GM12891 (cell line): ENCODE data around the gene DNAJC17.
A peak's percentile ranks its signal among the peaks of the same experiment; 100 is the strongest.

Source experiments
- DNase-seq: peaks from one replicate; pipeline ENCODE4 v3.0.0; 2011; ENCODE audit warnings: low spot score; ENCODE audit not compliant: insufficient read length
- FAIRE-seq: peaks from 2 replicates; lab custom pipeline; 2011; peaks lifted over from hg19 to GRCh38; lab: Jason Lieb, UNC
- PAX5 ChIP-seq: IDR thresholded peaks from 2 replicates; pipeline ENCODE4 v1.6.1; 2011; ENCODE audit warnings: low read length, moderate library complexity, mild to moderate bottlenecking; ENCODE audit not compliant: insufficient read depth, severe bottlenecking
- POLR2A ChIP-seq: IDR thresholded peaks from 2 replicates; pipeline ENCODE4 v1.6.1; 2011; ENCODE audit warnings: low read depth, low read length, control low read depth
- POLR2AphosphoS5 ChIP-seq: IDR thresholded peaks from 2 replicates; pipeline ENCODE4 v1.6.1; 2011; ENCODE audit warnings: low read depth, low read length, control low read depth
- POU2F2 ChIP-seq: IDR thresholded peaks from 2 replicates; pipeline ENCODE4 v1.6.1; 2011; ENCODE audit warnings: low read depth, mild to moderate bottlenecking, control low read depth, low read length, moderate library complexity
- SPI1 ChIP-seq: IDR thresholded peaks from 2 replicates; pipeline ENCODE4 v1.6.1; 2011; ENCODE audit warnings: low read depth, low read length, control low read depth
- TAF1 ChIP-seq: IDR thresholded peaks from 2 replicates; pipeline ENCODE4 v1.6.1; 2011; ENCODE audit warnings: low read depth, low read length, control low read depth

DNAJC17 gene

DNA sequence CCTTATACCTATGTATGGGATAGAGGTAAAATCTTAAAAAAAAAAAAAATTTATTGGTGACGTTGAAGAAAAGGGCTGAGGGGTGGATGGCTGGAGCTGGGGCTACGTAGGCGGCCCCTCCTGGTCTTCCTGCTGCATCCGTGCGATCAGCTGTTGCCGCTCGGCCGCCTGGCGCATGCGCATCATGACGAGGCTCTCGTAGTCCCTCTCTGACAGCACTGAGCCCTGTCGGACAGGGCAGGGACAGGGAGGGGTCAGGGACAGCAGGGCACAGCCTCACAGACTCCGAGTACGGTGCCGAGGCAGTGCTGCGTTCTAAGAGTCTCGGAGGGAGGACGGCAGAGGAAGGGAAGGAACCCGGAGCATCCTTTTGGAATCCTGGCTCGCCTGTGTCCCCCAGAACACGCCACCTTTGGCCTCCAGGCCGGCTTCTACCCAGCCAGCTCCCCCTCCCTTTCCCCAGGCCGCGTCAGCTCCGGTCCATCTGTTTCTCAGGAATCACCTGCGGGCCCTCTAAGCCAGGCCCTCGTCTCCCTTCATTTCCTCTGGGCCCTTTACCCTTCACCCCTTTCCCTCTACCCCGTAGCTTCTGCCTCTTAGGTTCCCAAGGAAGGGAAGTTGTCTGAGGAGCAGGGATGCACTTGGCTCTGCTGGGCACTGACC is 39.3 kb downstream of the DNAJC17 start:
- TF ChIP-seq POLR2A (no peak), SPI1 (no peak), TAF1 (no peak), PAX5 (no peak), POLR2AphosphoS5 (no peak), POU2F2 (no peak)
- FAIRE-seq = no peak
- DNase-seq = no peak

DNA sequence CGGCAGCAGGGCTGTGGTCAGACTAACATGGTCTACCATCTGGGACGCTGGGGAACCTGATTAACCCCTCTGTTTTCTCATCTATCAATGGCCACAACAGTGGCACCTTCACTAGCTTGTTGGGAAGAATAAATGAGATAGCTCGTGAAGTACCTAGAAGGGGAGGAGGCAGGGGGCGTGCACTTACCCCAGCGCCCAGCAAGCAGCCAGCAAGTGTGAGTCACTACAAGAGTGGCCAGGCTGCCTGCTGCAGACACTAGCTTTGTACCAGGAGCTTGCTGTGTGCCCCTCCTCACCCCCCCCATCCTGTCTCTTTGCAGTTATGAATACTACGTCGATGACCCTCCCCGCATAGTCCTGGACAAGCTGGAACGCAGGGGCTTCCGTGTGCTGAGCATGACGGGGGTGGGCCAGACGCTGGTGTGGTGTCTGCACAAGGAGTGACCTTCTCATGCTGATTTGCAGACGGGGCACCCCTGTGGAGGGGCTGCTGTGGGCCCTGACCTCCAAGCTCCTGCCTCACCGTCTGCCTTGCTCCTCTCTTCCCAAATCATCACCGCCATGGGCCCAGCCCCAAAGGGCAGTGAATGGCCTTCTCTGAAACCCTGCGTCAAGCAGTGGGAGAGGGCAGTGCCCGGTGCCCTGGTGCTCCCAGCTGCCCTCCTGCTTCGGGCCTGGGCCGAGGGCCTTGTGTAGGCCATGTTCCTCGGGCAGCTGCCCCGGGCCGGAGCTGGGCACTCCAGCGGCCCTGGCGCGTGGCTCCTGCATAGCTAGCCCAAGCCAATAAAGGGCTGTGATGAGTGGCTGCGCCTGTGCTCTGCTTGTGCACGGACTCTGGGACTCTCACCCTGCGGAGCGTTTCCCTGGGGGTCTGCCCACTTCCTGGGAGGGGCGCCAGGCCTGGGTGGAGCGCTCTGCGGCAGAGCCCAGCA is 40.1 kb downstream of the DNAJC17 start:
- FAIRE-seq = no peak
- TF ChIP-seq SPI1 (no peak), POLR2A (no peak), POU2F2 (no peak), TAF1 (no peak), POLR2AphosphoS5 (no peak), PAX5 (no peak)
- no peak for DNase-seq

GRCh38 chr15:40766194-40766815 is 41.0 kb downstream of the DNAJC17 start:
- no peak for TF ChIP-seq SPI1
- TF ChIP-seq POU2F2 = no peak
- TF ChIP-seq TAF1 = no peak
- no peak for TF ChIP-seq PAX5
- TF ChIP-seq POLR2AphosphoS5 = no peak
- TF ChIP-seq POLR2A = no peak
- DNase-seq (no peak), FAIRE-seq (no peak)

DNA sequence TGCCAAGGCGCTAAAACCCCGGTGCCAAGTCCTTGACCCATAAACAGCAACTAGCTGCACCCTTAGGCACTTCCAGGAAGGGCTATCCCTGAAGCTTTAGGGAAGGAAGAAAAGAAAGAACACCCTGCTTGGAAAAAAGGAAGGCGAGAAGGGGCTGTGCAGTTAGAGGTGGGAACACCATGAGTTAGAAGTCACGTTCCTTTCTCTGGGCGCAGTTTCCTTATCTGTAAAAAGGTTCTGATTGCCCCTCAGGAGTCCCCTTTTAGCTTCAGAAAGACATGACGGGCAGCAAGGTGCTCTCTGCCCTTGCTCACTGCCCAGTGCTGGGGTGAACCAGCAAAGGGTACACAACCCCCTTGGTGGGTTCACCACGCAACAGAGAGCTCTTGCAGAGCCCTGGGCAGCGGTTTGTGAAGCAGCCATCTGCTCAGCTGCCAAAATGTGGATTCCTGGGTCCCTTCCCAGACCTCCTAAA is 42.6 kb downstream of the DNAJC17 start:
- TF ChIP-seq SPI1 = no peak
- DNase-seq (no peak), FAIRE-seq (no peak)

DNA sequence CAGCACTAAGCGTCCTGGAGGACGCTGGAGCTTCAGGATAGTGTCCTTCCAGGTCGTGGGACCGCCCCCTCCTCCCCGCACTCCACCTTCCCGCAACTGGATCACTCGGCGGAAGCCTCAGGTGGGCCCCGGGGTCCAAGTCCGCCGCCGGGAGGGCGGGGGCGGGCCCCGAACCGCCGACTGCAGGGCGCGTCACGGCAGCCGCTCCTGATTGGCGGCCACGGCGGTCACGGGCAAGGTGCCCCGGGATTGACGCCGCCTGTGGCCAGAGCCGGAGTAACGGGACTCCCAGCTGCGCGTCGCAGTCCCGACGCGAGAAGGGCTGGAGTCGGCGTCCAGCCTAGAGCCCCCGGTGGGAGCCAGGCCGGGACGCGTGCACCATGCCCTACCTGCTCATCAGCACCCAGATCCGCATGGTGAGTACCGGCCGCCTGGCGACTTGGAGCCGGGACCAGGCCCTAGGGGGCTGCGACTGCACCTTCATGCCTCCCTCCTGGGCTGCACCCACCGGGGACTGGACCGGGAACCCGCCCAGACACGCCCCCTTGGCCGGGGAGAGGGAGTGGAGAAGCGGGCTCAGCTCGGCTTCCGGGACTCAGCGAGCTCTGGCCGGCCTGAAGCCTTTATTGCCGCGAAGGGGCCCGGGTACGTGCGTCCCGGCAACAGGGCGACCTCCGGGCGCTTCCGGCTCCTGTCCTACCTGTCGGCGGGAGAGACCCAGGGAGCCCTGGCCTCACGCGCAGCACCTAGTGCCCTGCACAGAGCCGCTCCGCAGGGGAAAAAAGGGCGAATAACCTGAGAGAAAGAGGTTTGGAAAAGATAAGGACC is 43.3 kb downstream of the DNAJC17 start, which contains the start of gene GCHFR:
TSS of gene GCHFR (plus strand) at position 268 of the 828 bp plus-strand sequence. CDS start at position 381, 113 bp downstream.
- TF ChIP-seq POLR2A = no peak
- TF ChIP-seq PAX5 = peak; percentile 74
- peak; percentile 64; the same call in 1 of the 2 replicates for TF ChIP-seq POLR2AphosphoS5
- DNase-seq = peak; percentile 82
- peak; percentile 95 for FAIRE-seq

DNA sequence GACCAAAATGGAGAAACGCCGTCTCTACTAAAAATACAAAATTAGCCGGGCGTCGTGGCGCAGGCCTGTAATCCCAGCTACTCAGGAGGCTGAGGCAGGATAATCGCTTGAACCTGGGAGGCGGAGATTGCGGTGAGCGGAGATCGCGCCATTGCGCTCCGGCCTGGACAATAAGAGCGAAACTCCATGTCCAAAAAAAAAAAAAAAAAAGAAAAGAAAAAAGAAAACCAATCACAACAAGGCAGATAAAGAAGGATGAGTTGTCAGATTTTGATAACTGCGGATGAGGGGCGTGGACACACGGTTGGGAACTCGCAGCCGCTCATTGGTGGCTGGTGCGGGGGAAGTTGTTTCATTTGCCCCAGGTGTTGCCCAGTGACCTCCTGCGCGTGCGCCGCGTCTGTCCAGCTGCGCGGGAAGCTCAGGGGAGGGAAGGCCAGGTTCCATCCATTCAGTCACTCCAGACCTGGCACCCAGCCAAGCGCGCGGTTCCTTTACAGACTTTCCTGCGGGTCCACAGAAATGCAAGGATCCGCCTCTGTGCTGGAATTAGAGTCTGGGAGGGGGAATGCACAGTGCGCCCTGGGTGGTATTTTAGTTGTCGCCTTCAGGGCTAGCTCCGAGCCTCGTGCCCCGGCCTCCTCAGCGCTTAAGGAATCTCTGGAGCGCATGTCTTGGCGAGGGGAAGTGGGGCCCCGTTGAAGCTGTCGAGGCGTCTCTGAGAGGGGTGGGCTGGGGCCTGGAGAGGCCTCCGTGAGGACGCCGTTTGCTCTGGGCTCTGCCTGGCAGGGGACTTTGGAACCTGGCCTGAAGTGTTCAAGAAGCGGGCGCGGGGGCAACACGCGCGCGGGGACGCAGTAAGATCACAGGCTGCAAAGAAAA is 44.1 kb downstream of the DNAJC17 start:
- DNase-seq = peak; percentile 43
- peak; percentile 83 for FAIRE-seq
- peak; percentile 7; the same call in 1 of the 2 replicates for TF ChIP-seq SPI1
- TF ChIP-seq POU2F2 = 0 out of 2 replicates have a peak, but pooled peaks have one; percentile 18
- no peak for TF ChIP-seq POLR2AphosphoS5

DNA sequence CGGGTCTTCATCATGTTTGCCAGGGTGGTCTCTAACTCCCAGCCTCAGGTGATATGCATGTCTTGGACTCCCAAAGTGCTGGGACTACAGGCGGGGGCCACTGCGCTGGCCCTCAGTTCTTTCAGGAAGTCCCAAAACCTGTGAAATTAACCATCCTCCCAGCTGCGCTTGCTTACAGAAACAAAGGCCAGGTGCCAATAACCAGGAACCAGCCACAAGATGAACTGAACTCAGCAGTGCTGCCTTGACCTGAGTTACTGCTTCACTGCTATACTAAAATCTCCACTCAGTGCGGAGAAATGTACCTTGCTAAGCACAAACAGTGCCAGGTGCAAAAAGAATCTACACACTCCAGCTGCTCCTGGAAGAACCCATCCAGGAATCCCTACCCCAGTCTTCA is 47.3 kb downstream of the DNAJC17 start:
- FAIRE-seq (no peak), DNase-seq (no peak)
- TF ChIP-seq POLR2AphosphoS5 (no peak), POU2F2 (no peak), POLR2A (no peak), SPI1 (no peak), TAF1 (no peak), PAX5 (no peak)

- TF ChIP-seq POLR2AphosphoS5 = no peak
- TF ChIP-seq TAF1 = no peak
- TF ChIP-seq POU2F2 = no peak
- no peak for TF ChIP-seq PAX5
- no peak for TF ChIP-seq SPI1
- no peak for TF ChIP-seq POLR2A
- DNase-seq (no peak), FAIRE-seq (no peak)
Measured at GRCh38 chr15:40756938-40757337, 50.3 kb downstream of the DNAJC17 start.
